Activated CD4-positive, CD25-positive, alpha-beta regulatory T cell (primary cell): ENCODE results near the gene NDC1.

Experiments used
- DNase-seq, 4 experiments: peaks; one replicate each; lab custom pipeline; 2025; lab: John Stamatoyannopoulos, UW

The NDC1 gene

DNA sequence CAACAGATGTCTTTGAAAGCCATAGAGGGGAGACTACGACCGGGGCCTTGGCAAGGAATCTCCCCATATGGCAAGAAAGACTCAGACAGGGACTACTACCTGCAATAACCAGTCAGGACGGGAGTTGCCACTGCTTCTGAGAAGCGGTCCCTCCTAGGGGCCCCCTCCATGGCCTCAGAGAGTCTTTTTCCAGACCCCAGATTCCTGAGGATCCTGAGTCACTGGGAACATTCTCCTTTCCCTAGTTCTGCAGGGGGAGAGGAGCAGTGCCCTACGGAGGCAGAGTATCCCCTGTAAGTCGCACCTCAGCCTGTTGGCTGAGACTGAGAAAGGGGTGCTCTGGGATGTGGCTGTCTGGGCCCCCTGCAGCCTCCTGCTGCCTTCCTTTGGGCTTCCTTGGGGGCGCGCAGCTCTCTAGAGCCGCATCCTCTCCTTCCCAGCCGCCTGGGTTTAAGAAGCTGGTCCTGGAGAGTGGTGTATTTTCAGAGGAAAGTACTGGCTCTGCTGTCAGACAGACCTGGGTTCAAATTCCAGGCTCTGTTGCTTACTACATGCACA is 107.0 kb downstream of the NDC1 start:
- DNase-seq: no peak

DNA sequence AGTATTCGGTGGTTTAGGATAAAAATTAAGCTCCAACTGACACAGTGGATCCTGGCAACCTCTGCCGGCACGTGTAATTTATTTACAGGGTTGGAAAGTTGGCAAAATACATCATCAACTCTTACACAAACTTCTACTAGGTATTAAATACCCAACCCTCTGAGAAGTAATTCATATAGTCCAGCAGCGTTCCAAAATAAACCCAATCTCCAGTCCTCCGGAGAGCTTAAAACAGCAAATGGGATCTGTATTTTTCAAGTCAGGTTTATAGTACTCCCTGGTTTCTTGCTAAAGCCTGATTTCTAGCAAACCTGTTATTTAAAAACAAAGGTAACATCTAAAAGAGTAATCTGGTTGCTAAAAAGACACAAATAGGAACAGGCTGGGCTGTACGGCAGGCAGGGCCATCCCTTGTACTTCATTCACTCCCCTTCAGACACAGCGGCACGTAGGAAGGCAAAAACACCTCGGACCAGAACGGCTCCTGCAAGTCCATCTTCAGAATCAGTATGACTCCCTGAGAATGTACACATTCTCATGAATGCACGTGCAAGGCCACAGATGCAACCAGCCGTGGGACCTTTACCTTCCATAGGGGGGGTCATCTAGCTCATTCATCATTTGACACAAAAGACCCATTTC is 107.8 kb downstream of the NDC1 start:
- no peak for DNase-seq

DNA sequence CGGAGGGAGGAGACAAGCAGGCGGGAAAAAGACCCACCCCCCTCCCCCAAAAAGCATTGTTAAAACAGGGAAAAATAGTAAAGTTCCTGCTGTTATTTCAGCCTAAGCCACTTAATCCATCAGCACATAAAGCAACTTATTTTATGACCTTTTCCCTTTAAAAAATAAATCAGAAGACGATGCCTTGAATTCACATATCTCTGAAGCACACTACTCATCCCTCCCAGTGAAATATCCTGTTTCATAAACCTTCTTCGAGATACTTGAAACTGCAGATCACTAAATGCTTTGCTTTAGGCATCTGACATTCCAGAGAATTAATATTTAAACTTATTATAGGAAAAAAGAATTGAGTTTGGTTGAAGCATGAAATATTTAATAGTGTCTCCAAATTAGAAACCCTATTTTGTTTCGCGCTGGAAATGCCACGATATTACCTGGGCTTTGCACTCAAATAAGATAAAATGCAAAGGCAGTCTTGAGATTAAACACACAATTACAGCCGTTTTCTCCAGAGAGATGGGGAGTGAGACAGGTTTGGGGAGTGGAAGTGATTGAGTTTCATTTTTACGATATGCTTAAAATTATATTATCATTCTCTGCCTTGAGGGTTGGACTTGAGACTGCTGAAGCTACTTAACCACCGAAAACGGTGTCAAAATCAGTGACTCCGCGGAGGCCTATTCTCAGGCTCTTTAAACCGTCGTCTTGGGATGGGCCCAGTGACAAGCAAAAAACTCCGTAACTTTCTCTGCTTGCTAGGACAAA is 108.5 kb downstream of the NDC1 start:
- no peak for DNase-seq

DNA sequence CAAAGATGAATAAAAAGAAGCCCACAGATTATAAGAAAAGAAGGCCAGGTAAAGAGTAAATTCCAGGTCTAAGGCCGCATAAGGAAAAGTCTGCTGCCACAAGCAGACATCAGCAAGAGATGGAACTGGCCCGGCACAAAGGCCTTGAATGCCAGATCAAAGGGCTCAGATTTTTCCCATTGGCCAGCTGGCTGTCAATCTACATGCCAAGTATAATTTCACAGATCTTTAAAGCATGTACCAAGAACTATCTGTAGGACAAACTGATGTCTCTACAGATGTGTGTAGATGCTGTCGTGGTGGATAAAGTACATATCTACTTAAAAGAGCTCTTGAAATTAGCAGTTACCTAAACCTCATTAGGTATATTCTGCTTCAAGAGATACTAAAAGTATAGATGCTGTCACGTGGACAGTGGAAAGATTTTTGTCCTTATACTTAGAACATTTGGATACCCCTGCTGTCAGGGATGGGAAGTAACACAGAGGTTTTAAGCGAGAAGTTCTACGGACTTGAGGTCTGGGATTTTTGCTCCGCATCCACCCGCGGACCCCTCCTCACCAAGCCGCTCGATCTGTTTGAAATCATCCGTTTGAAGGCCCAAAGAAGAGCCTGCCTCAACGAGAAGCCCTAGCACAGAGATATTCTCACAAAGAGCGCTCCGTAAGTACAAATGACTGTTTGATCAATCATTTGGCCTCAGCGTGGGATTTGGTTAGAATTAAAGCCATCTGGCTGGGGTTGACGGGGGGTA is 109.2 kb downstream of the NDC1 start:
- DNase-seq: no peak

DNA sequence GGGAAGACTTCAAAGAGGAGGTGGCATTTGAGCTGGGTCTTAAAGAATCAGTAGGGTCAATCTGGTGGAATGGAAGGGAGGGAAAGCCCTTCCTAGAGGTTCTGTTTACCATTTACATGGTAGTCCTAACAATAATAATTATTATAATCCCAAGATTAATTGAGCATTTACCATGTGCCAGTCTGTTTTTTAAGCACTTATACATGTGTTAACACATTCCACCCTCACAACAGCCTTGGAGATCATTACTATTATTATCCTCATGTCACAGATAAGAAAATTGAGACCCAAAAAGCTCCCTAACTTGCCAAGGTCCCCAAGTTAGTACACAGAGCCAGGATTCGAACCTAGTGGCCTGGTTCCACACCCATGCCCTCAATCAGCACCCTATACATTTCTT is 109.9 kb downstream of the NDC1 start:
- DNase-seq: no peak

DNA sequence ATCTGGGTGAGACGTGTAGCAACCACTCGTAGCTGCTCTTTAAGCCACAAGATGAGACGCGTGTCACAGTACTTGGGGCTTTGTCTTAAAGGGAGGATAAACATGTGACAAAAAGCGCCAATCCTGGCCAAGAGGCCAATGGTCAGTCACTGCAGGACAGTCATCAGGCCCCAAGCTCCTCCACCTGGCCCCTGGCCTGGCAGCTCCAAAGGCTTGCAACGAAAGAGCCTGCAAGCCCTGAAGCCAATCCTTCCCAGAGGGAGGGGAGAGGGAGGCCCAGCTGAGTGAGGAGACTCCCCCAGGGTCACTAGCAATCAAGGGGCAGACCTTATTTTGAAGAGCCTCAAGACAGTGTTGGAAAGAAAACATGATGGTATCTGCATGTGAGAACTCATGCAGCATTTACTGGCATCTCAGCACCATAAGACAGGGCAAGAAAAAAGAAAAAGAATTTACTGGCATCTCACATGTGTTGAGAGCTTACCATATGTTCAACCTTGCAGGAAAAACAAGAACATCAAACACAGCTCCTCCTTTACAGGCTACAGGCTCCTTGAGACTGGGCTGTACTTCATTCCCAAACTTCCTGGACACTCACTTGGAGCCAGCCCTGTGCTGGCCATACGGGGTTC is 110.5 kb downstream of the NDC1 start:
- DNase-seq: no peak

DNA sequence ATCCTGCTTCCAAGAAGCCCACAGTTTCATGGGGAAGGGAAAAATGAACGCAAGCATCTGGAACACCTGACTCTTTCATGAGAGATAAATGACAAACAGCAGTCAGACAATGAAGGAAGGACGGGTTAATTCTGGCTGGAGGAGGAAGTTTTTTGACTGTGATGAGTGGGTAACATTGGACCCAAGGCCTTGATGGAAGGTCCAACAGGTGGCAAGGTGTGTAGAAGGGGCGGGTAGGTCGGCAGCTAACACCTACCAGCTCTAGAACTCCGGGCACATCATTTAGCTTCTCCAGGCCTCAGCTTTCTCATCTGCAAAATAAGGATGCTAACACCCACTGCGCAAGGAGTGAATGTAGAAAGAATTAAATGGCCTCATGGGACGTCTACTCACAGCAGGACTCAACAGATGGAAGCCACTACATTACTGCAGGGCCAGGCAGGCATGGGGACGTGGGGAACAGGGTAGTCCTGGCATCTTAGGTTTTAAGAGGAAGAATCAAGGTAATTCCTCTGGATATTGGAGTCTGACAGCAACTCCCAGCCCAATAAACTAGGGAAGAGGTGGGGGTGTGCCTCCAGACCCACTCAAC is 112.0 kb downstream of the NDC1 start:
- DNase-seq: no peak

DNA sequence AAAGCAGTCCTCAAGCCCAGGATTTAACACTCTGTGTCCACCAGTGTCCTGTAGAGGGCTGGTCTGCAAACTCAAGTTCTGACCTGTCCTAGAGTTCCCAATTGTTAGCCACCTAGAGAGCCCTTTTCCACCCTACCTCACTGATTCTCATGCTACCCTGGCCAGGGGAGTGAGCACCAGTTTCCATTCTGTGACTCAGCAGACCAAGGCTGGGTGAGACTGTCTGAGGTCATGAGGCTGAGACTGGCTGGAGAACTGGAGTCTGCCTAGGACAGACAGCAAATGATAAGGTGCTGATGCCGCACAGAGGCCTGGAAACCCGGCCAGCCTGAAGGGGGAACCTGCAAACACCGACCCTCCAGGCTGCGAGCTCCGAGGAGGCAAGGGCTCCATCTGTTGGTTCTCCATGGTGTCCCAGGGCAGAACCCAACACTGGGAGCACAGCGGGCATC is 112.8 kb downstream of the NDC1 start:
- no peak for DNase-seq

DNA sequence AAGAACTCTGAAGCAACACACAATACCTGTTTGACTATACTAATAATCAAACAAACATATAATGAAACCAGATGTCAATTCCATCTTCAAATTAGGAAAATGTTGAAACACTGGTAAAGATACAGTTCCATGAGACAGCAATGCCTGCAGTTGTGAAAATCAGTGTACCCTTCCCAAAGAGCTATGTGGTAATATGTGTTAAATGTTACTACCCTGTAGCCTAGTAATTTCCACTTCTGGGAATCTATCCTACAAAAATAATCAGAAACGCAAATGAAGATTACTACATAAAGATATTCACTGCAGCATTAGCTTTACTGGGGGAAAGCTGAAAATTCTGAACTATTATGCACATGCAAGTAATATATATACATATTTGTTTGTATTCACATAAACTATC is 116.1 kb downstream of the NDC1 start:
- no peak for DNase-seq

DNA sequence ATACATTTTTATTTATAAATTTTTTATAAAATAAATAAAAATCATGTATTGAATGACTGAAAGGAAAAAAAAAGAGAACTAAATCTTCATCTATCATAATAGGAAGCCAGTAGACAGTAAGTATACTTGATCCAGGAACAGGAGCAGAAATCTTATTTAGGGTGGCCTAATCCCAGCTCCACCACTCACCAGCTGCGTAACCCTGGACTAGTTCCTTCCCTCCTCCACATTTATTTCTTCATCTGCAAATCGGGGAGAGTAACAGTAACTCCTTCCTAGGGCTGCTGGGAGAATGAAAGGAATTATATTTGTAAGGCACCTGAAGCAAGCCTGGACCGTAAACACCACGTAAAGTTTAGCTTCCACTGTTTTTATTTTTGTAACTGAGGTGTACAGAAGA is 117.0 kb downstream of the NDC1 start:
- DNase-seq: no peak

DNA sequence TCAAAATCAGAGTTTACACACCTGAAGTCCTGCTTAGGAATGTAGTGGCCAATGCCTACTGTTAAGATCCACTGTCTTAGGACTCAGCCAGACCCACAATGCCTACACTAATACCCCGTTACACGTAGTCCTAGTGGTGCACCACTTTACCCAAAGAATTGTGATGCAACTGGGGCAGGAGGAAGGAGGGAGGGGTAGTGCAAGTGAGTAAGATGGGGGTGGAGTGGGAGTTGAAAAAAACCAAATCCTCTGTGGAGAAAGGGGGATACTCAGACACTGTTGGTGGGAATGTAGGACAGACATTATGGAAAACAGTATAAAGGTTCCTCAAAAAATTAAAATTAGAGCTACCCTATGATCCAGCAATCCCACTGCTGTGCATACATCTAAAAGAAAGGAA is 118.6 kb downstream of the NDC1 start:
- DNase-seq: no peak

DNA sequence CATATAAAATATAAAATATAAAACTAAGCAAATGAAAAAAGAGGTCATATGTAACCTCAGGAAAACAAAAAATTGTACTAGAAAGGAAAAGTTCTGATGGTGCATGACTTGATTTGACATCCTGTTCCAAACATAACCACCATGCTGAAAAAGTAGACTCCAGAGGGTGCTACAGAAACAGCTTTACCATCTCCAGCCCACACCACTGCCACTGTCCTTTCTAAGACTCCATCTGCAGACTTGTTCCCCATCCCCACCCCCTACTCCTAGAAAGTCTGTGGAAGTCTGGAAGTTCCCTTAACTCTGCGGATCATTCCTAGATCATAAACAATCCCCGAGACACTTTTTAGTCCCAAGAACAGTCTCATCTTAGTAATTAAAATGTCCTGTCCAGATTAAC is 119.7 kb downstream of the NDC1 start:
- no peak for DNase-seq

DNA sequence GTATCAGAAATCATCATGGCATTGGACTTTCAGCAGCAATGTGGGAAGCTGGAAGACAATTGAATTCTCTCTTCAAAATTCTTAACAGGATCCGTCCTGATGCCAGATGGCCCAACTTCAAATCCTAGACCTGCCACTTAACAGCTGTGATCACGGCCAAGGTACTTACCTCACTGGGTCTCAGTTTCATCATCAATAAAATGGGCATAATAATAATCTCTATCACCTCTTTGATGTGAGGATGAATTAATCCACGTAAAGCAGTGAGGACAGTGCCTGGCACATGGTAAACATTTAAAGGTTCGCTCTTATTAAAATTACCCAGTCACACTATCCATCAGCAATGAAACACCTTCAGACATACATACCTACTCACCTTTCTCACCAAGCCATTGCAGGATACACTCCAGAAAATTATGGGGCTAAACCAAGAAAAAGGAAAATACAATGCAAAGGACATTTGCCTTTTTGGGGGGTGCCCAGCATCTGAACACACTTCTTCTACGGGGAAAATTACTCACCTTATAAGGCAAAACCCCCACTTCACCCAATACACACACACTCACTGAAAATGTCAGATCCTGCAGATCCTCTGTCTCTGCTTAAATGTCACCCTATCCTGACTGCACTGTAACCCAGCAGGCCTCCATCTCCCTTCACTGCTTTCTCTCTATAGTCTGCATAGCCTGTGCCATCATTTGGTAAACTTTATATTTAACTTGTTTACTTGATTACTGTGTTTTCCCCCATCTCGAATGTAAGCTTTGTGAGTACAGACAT is 120.9 kb downstream of the NDC1 start:
- DNase-seq: no peak

DNA sequence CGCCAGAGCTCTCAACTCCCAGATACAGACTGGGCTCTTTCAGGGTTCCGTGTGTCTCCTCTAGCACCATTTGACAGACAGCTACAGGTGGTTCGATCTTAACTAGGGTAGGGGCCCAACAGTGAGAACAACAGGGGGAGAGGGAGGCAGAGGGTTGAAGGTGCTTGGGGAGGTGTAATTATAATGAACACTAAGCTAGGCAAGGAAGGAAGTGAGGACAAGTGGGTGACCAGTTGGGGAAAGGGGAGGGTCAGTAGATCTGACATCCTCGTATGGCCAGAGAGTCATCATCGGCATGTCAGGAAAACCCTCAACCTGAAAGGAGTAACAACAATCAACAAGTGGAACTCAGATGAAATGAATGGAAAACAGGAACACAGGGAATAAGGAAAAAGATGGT is 121.9 kb downstream of the NDC1 start:
- no peak for DNase-seq

DNA sequence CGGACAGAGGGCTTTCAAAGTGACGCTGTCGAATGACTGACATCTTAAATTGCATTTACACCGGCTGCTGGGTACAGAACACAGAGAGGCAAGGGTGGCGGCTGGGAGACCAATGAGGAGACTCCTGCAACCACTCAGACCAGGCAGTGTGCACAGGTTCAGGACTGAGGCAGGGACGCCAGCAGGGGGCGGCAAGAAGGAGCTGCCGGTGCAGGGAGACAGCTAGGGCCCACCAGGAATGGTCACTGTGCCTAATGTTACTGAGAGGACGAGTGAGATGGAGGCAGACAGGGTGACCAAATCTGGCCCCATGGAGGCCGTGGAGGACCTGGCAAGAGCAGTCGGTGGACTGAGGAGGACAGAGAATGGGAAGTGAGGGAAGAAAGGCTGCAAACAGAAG is 122.6 kb downstream of the NDC1 start:
- DNase-seq: no peak
